ENCODE measurements around the gene CHAF1B. TPM values are rescaled to one million over a fixed set of nuclear protein-coding genes. Genes with fewer than 3 reads are reported as not detected.

CHAF1B gene
- total RNA-seq, 1 experiment from 2014 or later = 52.7 TPM

DNA sequence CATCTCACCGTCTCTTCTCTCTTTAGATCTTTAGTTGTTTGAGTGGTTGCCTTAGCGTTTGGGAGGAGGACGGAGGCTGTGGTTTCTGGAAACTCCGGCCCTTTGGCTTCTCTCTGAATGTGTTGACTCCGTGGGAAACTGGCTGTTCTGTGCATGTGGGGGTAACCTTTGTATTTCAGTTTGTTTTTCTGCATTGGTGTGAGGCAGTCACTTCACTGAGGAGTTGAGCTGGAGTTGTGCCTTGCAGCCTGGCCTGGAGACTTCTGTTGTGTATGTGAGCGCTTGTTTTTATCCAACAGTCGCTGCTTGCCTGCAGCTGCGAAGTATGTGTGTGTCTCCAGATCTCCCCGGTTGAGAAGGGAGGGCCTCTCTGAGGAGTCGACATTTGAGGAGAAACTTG, 61.1 kb downstream of the CHAF1B start:
- H3K36me3 ChIP-seq (ENCODE audit: insufficient read depth, low read length, poor library complexity, severe bottlenecking) = no peaks in the 10 kb centered on the region
- H3K4me1 ChIP-seq (ENCODE audit: insufficient read depth, low read length, poor library complexity, severe bottlenecking) = no peaks in the 10 kb centered on the region
- no peak for DNase-seq (ENCODE audit: low spot score)
- H3K27ac ChIP-seq (ENCODE audit: low read depth, low read length, poor library complexity, severe bottlenecking) = no peak overlapping the region
- H3K27me3 ChIP-seq (replicated peaks; ENCODE audit: insufficient read depth, low read depth, low read length, poor library complexity) = no peaks in the 10 kb centered on the region
- CTCF ChIA-PET = no interaction called here
- H3K4me3 ChIP-seq (ENCODE audit: low read depth, low read length, poor library complexity, severe bottlenecking) = no peak overlapping the region
- TF ChIP-seq EZH2 (IDR thresholded peaks at IDR 0.05; ENCODE audit: borderline replicate concordance, low read depth, low read length, poor library complexity, severe bottlenecking) = no peak
- TF ChIP-seq, protein P1, sequence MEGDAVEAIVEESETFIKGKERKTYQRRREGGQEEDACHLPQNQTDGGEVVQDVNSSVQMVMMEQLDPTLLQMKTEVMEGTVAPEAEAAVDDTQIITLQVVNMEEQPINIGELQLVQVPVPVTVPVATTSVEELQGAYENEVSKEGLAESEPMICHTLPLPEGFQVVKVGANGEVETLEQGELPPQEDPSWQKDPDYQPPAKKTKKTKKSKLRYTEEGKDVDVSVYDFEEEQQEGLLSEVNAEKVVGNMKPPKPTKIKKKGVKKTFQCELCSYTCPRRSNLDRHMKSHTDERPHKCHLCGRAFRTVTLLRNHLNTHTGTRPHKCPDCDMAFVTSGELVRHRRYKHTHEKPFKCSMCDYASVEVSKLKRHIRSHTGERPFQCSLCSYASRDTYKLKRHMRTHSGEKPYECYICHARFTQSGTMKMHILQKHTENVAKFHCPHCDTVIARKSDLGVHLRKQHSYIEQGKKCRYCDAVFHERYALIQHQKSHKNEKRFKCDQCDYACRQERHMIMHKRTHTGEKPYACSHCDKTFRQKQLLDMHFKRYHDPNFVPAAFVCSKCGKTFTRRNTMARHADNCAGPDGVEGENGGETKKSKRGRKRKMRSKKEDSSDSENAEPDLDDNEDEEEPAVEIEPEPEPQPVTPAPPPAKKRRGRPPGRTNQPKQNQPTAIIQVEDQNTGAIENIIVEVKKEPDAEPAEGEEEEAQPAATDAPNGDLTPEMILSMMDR (conservative IDR thresholded peaks at IDR 0.05; ENCODE audit: low read depth, low read length) = no peak
- POLR2A ChIA-PET (ENCODE audit: low non-redundant PET) = no interaction called here
- BruUV-seq (replicated peaks) = no TSS peak
- intact Hi-C loops (cut with micrococcal nuclease; ENCODE audit: unreplicated experiment) = no loop called here
- no peaks in the 10 kb centered on the region for H3K9me3 ChIP-seq (ENCODE audit: low read depth, low read length, poor library complexity, severe bottlenecking)

DNA sequence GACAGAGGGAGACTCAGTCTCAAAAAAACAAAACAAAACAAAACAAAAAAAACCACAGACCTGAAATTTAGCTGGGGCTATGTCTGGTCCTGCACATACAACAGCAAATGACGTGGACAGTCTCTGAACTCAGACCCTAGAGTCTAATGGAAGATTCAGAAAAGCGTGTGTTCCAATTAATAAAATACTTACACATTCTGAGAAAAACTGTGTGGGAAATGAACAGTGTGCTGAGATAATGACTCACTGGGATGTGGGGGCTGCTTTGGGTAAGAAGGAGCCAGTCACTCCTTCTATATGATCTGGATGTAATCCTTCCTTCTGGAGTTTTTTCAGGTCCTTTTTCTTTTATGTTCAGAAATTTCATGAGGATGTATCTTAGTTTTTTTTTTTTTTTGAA, 65.3 kb downstream of the CHAF1B start:
- no peak overlapping the region for H3K27ac ChIP-seq (ENCODE audit: low read depth, low read length, poor library complexity, severe bottlenecking)
- H3K9me3 ChIP-seq (ENCODE audit: low read depth, low read length, poor library complexity, severe bottlenecking) = no peaks in the 10 kb centered on the region
- CTCF ChIA-PET = interaction anchor here (0.6 kb wide), 1 partner anchor 404 kb away, joined by 3 read pairs; no protein-coding TSS in a partner anchor
- H3K27me3 ChIP-seq (replicated peaks; ENCODE audit: insufficient read depth, low read depth, low read length, poor library complexity) = no peaks in the 10 kb centered on the region
- POLR2A ChIA-PET (ENCODE audit: low non-redundant PET) = no interaction called here
- H3K4me1 ChIP-seq (ENCODE audit: insufficient read depth, low read length, poor library complexity, severe bottlenecking) = peaks cover 13% of the 10 kb centered on the region
- TF ChIP-seq EZH2 (IDR thresholded peaks at IDR 0.05; ENCODE audit: borderline replicate concordance, low read depth, low read length, poor library complexity, severe bottlenecking) = no peak
- TF ChIP-seq, protein P1 (conservative IDR thresholded peaks at IDR 0.05; ENCODE audit: low read depth, low read length) = no peak
- DNase-seq (ENCODE audit: low spot score) = no peak
- no peak overlapping the region for H3K4me3 ChIP-seq (ENCODE audit: low read depth, low read length, poor library complexity, severe bottlenecking)
- H3K36me3 ChIP-seq (ENCODE audit: insufficient read depth, low read length, poor library complexity, severe bottlenecking) = no peaks in the 10 kb centered on the region
- intact Hi-C loops (cut with micrococcal nuclease; ENCODE audit: unreplicated experiment) = no loop called here
- no TSS peak for BruUV-seq (replicated peaks)

DNA sequence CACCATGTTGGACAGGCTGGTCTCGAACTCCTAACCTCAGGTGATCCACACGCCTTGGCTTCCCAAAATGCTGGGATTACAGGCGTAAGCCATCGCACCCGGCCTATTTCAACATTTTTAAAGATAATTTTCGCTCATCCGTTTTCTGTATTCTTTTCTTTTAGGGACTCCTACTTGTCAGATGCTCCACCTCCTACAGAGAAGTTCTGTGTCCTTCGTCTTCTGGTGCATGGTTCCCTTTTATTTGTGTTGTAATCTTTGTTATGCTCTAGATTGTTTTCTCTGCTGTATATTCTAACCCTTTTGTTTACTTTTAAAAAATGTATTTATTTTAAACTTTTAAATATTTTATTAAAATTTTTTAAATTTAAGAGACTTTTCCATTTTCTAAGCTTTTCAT, 66.3 kb downstream of the CHAF1B start:
- TF ChIP-seq EZH2 (IDR thresholded peaks at IDR 0.05; ENCODE audit: borderline replicate concordance, low read depth, low read length, poor library complexity, severe bottlenecking) = no peak
- TF ChIP-seq, protein P1 (conservative IDR thresholded peaks at IDR 0.05; ENCODE audit: low read depth, low read length) = no peak
- H3K27me3 ChIP-seq (replicated peaks; ENCODE audit: insufficient read depth, low read depth, low read length, poor library complexity) = no peaks in the 10 kb centered on the region
- BruUV-seq (replicated peaks) = no TSS peak
- H3K27ac ChIP-seq (ENCODE audit: low read depth, low read length, poor library complexity, severe bottlenecking) = no peak overlapping the region
- no peaks in the 10 kb centered on the region for H3K36me3 ChIP-seq (ENCODE audit: insufficient read depth, low read length, poor library complexity, severe bottlenecking)
- ChIA-PET CTCF (no interaction called here), POLR2A (ENCODE audit: low non-redundant PET) (no interaction called here)
- intact Hi-C loops (cut with micrococcal nuclease; ENCODE audit: unreplicated experiment) = no loop called here
- no peaks in the 10 kb centered on the region for H3K9me3 ChIP-seq (ENCODE audit: low read depth, low read length, poor library complexity, severe bottlenecking)
- H3K4me1 ChIP-seq (ENCODE audit: insufficient read depth, low read length, poor library complexity, severe bottlenecking) = peaks cover 13% of the 10 kb centered on the region
- no peak for DNase-seq (ENCODE audit: low spot score)
- H3K4me3 ChIP-seq (ENCODE audit: low read depth, low read length, poor library complexity, severe bottlenecking) = no peak overlapping the region

All from A673 (cell line).